GM18499 (cell line): Measurements from ENCODE around the gene HENMT1.
"Not testable (repeated sequence)": the region's sequence is repeated elsewhere in the genome, so short reads cannot be mapped to it uniquely, and the experiment has no call there.

ENCODE experiments used
- ATAC-seq: cut with Tn5 transposase; IDR thresholded peaks from one replicate; pipeline ENCODE4 v1.9.1; 2021; ENCODE audit warnings: moderate number of reproducible peaks; ENCODE audit not compliant: insufficient read depth, unreplicated experiment

Gene HENMT1

DNA sequence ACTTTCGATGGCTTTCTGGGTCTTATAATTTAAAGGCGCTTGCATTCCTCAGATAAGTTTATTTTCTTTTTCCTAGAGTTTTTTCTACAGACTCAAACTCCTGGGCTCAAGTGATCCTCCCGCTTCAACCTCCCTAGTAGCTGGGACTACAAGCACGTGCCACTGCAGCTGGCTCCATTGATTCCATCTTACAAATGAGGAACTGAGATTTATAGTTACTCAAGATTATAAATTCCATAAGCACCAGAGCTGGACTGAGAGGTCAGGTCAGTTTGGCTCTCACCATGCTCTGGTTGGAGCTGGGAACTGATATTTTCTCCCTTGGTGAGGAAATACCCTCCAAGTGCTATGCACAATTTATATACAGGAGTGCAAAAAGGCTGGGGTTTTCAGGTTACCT, 17.8 kb upstream of the HENMT1 start:
- ATAC-seq: no peak

DNA sequence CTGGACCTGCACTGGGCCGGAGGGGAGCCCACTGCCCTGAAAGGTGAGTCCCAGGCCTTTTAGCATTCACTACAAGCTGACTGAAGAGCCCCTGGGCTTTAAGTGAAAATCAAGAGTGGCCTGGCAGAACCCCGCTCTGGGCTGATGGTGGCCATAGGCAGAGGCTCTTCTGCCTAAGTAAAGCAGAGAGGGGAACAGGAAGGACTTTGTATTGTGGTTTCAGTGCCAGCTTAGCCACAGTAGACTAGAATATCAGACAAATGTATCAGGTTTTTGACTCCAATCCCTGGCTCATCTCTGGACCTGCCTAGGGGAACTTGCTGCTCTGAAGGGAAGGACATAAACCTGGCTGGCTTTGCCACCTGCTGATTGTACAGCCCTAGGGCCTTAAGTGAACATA, 10.2 kb upstream of the HENMT1 start:
- ATAC-seq: no peak

- ATAC-seq: no peak
Measured at GRCh38 chr1:108670131-108670773, 9.4 kb upstream of the HENMT1 start.

GRCh38 chr1:108669679-108670078, 8.8 kb upstream of the HENMT1 start:
- no peak for ATAC-seq

DNA sequence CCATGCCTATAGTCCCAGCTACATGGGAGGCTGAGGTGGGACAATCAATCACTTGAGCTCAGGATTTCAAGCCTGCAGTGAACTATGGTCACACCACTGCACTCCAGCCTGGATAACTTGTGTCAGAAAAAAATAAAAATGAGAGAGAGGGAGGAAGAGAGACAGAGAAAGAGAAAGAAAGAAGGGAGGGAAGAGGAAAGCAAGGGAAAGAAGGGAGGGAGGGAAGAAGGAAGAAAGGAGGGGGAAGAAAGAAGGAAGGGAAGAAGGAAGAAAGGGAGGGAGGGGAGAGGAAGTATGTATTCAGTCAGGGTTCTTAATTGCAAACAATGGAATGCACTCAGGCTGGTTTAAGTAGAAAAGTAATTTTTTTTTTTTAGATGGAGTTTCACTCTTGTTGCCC, 7.9 kb upstream of the HENMT1 start:
- no peak for ATAC-seq

DNA sequence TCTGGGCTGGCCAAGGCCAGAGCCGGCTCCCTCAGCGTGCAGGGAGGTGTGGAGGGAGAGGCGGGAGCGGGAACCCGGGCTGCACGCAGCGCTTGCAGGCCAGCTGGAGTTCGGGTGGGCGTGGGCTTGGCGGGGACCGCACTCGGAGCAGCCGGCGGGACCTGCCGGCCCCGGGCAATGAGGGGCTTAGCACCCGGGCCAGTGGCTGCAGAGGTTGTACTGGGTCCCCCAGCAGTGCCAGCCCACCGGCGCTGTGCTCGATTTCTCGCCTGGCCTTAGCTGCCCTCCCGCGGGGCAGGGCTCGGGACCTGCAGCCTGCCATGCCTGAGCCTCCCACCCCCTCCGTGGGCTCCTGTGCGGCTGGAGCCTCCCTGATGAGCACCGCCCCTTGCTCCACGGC, 6.5 kb upstream of the HENMT1 start:
- not testable (repeated sequence) for ATAC-seq

DNA sequence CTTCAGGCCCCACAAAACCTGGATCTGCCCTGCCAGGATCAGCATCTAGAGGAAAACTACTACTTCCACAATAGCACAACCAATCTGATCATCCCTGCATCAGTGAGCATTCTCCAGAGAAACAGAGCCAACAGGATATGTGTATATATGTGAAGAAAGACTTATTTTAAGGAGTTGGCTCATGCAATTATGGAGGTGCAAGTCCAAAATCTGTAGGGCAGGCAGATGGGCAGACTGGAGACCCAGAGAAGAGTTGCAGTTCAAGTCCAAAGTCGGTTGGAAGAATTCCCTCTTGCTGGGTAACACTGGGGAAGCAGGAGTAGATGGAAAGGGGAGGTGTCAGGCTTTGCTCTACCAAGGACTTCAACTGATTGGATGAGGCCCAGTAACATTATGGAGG, 4.9 kb upstream of the HENMT1 start:
- no peak for ATAC-seq

- no peak for ATAC-seq
Measured at GRCh38 chr1:108665067-108665466, 4.2 kb upstream of the HENMT1 start.

DNA sequence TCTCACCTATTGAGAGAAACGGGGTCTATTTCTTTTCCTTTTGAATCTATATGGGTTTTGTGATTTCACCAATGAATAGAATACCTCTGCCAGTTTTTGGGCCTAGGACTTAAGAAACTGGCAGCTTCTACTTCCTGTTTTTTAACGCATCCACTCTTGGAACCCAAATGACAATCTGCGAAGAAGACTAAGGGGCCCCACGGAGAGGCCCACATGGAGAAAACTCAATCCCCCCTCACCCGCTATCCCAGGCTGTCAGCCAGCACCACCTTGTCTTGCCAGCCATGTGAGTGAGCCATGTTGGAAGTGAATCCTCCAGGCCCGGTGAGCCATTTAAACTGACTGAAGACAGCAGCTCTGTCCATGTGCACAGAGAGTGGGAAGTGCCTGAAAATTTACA, 3.6 kb upstream of the HENMT1 start:
- ATAC-seq: no peak

- no peak for ATAC-seq
Measured at GRCh38 chr1:108663074-108663473, 2.2 kb upstream of the HENMT1 start.

DNA sequence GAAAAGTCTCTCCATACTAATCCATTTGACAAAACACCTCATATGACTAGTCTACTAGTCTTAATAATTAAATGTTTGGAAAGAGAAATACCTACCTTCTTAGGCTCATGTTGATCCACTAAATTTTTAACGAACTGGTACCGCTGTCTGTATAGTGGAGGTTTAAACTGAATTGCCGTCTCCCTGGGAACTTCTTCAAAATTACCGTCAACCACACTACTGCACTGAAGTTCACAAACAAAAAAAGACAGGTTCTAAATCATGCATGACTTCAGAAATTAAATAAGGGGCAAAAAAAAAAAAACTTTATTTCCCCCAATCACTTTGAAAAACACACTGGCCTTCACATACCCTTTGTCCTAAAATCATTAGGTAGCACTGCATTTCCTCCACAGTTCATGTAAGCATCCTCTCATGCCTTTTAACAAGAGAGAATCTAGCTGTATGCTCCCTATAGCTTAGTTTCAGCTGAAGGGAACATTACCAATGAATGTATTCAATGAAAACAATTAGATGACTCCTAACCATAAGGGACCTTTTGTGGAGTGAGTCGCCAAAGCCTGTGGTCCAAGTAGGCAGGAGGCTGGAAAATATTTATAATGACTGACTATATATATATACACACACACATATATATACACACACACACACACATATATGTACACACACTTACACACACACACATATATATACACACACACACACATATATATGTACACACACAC, 3.4 kb downstream of the HENMT1 start:
- no peak for ATAC-seq

GRCh38 chr1:108653431-108654105, 7.3 kb downstream of the HENMT1 start:
- no peak for ATAC-seq

DNA sequence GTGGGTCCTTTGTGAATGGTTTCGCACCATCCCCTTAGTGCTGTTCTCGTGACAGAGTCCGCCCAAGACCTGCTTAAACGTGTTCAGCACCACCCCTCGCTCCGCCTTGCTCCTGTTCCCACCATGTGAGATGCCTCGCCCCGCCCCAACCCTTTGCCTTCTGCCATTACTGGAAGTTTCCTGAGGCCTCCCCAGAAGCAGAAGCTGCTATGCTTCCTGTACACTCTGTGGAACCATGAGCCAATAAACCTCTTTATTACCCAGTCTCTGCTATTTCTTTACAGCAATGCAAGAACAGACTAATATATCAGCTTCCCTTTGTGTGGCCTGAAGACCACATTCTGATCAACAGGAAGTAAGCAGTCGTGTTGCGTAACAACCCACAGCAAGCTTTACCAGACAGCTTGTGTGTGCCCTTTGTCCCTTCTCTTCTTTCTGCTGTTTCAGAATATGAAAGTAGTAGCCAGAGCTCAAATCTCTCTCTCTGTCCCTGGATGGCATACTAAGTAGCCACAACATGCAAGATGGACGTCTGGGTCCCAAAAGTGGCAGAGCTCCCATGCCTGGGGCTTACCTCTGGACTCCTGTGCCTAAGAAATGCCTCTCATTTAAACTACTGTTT, 14.1 kb downstream of the HENMT1 start:
- ATAC-seq: no peak

GRCh38 chr1:108646265-108646647, 14.6 kb downstream of the HENMT1 start:
- no peak for ATAC-seq

DNA sequence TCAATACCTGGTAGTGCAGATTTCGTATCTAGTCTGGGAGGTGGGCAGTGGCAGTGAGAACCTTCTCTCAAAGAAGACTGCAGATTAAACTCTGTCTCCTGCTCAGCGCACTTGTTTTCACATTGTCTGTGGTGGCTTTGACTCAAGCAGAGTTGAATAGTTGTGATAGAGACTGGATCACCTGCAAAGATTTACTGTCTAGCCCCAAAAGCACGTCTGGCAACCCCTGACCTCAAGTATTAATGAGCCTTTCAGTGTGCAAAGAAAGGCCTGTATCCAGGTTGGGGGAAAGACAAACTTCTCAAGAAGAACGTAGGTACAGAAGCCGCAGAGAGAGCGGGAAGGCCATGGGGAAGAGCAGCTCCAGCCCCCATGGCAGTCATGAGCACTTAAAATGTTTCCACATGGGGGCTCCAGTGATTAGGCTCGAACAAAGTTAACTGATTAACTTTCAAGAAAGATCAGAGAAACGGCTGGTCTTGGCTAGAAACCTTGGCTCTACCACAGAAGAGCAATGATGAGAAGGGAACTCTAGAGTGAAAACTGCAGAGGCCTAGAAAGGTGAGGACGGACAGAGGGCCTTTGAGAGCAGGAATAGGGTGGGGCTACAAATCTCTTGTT, 15.2 kb downstream of the HENMT1 start:
- ATAC-seq: no peak

DNA sequence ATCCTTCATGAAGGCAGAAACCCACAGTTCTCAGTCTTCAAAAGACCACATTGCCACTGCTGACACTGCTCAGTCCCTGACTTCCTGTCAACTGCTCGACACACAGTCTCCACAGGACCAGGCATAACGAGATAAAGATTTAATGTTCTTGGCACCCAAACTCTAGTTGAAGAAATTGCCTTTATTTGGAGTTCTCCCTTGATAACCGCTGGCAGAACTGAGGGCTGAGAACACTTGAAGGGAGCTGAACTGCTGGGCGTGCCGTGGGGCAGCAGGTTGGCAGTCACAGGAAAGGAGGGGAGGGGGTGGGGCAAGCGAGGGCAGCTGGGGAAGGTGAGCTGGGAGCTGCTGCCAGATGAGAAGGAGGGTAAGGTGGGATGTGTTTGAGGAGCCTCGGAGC, 15.9 kb downstream of the HENMT1 start:
- ATAC-seq: no peak

GRCh38 chr1:108643492-108644335, 17.2 kb downstream of the HENMT1 start:
- no peak for ATAC-seq

DNA sequence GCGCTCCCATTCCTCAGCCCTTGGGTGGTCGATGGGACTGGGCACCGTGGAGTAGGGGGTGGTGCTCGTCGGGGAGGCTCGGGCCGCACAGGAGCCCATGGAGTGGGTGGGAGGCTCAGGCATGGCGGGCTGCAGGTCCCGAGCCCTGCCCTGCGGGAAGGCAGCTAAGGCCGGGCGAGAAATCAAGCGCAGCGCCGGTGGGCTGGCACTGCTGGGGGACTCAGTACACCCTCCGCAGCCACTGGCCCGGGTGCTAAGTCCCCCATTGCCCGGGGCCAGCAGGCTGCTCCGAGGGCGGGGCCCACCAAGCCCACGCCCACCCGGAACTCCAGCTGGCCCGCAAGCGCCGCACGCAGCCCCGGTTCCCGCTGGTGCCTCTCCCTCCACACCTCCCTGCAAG, 20.0 kb downstream of the HENMT1 start:
- ATAC-seq: not testable (repeated sequence)

- no peak for ATAC-seq
Measured at GRCh38 chr1:108639899-108640560, 20.9 kb downstream of the HENMT1 start.
